ENCODE results near the gene BUB1B. TPM values are rescaled to one million over a fixed set of nuclear protein-coding genes. Genes with fewer than 3 reads are reported as not detected.

The BUB1B gene
- total and polyA plus RNA-seq, 9 of the 15 experiments (the other 6 are each of a cell fraction or from before 2014, with no cell fraction given): 28.7 to 113 (median 82.2) TPM

- TF ChIP-seq VEZF1 (CRISPR knock-in tag; IDR thresholded peaks at IDR 0.05) (peak; percentile 76), HMGXB4 (CRISPR knock-in tag; IDR thresholded peaks at IDR 0.05) (no peak), ZNF23 (CRISPR knock-in tag; IDR thresholded peaks at IDR 0.05) (no peak), CHCHD3 (CRISPR knock-in tag; IDR thresholded peaks at IDR 0.05) (no peak), KHSRP (IDR thresholded peaks at IDR 0.05) (no peak), SAFB (IDR thresholded peaks at IDR 0.05; ENCODE audit: borderline replicate concordance, low read depth, low read length) (no peak), NFATC3 (IDR thresholded peaks at IDR 0.05) (no peak), PKNOX1 (IDR thresholded peaks at IDR 0.05) (peak; percentile 43; the same call in 1 of the 2 replicates)
Observed at GRCh38 chr15:40266828-40267304, 106.0 kb downstream of the BUB1B start (continued).

Measured in K562 (cell line).